HL-60 (cell line): ENCODE data around the gene HES6.

Experiments
- POLR2AphosphoS5 ChIP-seq: IDR thresholded peaks from 2 replicates; pipeline ENCODE4 v1.6.1; 2012; ENCODE audit warnings: low read depth
- TF ChIP-seq, protein P1 (sequence below): IDR thresholded peaks from one replicate; pipeline ENCODE4 v1.5.1; 2011; ENCODE audit warnings: low read length, control low read depth, inconsistent platforms; ENCODE audit not compliant: insufficient read depth

DNA sequence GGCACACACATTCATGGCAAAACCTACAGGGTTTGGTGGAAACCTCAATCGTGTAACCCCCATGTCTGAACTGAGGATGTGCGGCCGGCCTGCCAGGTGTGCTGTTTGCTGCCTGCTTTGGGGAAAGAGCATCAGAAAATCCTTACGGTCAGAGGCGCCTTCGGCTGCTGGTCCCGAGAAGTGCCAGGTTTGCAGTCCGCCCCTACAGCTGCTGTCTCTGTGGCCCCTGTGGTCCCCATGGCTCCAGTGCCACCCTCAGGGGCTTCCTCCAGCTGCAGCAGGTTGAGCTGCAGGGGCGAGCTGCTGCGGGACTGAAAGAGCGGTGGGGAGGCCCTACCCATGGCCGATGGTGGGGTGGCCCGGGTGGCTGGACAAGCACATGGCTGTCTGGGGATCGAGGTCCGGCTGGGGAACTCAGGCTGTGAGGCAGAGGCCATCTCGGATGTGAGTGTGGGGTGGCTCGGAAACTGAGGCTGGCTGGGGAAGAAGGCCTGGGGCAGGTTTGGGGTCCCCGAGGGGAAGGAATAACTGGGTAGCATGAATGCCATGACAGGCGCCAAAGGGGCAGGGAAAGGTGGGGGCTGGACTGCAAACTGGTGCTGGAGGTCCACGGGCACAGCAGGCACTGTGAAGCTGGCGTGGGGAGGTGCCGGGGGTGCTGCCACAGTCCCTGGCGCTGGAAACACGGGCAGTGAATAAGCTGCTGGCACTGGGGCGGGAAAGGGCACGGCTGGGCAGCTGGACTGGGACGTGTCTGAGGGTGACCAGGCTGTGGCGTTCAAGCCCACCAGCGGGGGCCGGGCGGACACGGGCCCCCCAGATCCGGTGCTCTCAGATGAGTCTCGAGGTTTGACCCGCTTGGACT, 13.2 kb upstream of the HES6 start:
- TF ChIP-seq, protein P1, sequence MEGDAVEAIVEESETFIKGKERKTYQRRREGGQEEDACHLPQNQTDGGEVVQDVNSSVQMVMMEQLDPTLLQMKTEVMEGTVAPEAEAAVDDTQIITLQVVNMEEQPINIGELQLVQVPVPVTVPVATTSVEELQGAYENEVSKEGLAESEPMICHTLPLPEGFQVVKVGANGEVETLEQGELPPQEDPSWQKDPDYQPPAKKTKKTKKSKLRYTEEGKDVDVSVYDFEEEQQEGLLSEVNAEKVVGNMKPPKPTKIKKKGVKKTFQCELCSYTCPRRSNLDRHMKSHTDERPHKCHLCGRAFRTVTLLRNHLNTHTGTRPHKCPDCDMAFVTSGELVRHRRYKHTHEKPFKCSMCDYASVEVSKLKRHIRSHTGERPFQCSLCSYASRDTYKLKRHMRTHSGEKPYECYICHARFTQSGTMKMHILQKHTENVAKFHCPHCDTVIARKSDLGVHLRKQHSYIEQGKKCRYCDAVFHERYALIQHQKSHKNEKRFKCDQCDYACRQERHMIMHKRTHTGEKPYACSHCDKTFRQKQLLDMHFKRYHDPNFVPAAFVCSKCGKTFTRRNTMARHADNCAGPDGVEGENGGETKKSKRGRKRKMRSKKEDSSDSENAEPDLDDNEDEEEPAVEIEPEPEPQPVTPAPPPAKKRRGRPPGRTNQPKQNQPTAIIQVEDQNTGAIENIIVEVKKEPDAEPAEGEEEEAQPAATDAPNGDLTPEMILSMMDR, result no peak
- no peak for TF ChIP-seq POLR2AphosphoS5
